Osteocyte (in vitro differentiated cells): ENCODE results near the gene KCTD10. TPM values are rescaled to one million over a fixed set of nuclear protein-coding genes. Genes with fewer than 3 reads are reported as not detected.

ENCODE experiments used
- DNase-seq: peaks from one replicate; pipeline ENCODE4 v3.0.0; 2021; ENCODE audit warnings: mixed read lengths; ENCODE audit not compliant: unreplicated experiment; ENCODE audit errors: extremely low spot score
- H3K27ac Mint-ChIP-seq: one replicate; pipeline ENCODE4 v1.8.0; 2021; ENCODE audit warnings: mild to moderate bottlenecking, mixed read lengths; ENCODE audit not compliant: unreplicated experiment
- H3K27me3 Mint-ChIP-seq: one replicate; pipeline ENCODE4 v1.8.0; 2021; ENCODE audit warnings: mixed read lengths; ENCODE audit not compliant: unreplicated experiment
- H3K36me3 Mint-ChIP-seq: one replicate; pipeline ENCODE4 v1.8.0; 2021; ENCODE audit warnings: mixed read lengths; ENCODE audit not compliant: unreplicated experiment
- H3K4me1 Mint-ChIP-seq: one replicate; pipeline ENCODE4 v1.8.0; 2021; ENCODE audit warnings: mixed read lengths; ENCODE audit not compliant: unreplicated experiment
- H3K4me3 Mint-ChIP-seq: one replicate; pipeline ENCODE4 v1.8.0; 2021; ENCODE audit warnings: mild to moderate bottlenecking, moderate library complexity, mixed read lengths; ENCODE audit not compliant: unreplicated experiment
- H3K9me3 Mint-ChIP-seq: one replicate; pipeline ENCODE4 v1.8.0; 2021; ENCODE audit warnings: mixed read lengths; ENCODE audit not compliant: unreplicated experiment
- CTCF ChIP-seq: fragments of 200-600 bp; sonication (generic); IDR thresholded peaks from 2 replicates; pipeline ENCODE4 v1.5.0; 2021; ENCODE audit warnings: antibody characterized with exemption, mild to moderate bottlenecking, moderate library complexity
- total RNA-seq: library from RNA; stranded (reverse); gene quantifications from 2 replicates; pipeline ENCODE4 v1.2.1, GENCODE V29; 2021

The KCTD10 gene
- total RNA-seq, 1 donor from 2014 or later: 43.1 TPM

GRCh38 chr12:109487181-109488050 lies 10.3 kb upstream of the KCTD10 start:
- Mint-ChIP-seq H3K27ac (no peak overlapping the region), H3K36me3 (peaks cover 29% of the 10 kb centered on the region), H3K27me3 (no peaks in the 10 kb centered on the region), H3K4me3 (no peak overlapping the region), H3K4me1 (no peaks in the 10 kb centered on the region), H3K9me3 (no peaks in the 10 kb centered on the region)
- no peak for DNase-seq
- TF ChIP-seq CTCF: no peak

GRCh38 chr12:109485201-109485600 lies 8.1 kb upstream of the KCTD10 start:
- no peak for DNase-seq
- no peaks in the 10 kb centered on the region for H3K4me1 Mint-ChIP-seq
- H3K9me3 Mint-ChIP-seq: no peaks in the 10 kb centered on the region
- H3K27ac Mint-ChIP-seq: no peak overlapping the region
- no peak overlapping the region for H3K4me3 Mint-ChIP-seq
- no peak for TF ChIP-seq CTCF
- no peaks in the 10 kb centered on the region for H3K27me3 Mint-ChIP-seq
- peaks cover 26% of the 10 kb centered on the region for H3K36me3 Mint-ChIP-seq

- no peak for TF ChIP-seq CTCF
- H3K27me3 Mint-ChIP-seq: no peaks in the 10 kb centered on the region
- H3K4me1 Mint-ChIP-seq: peaks cover 12% of the 10 kb centered on the region
- H3K4me3 Mint-ChIP-seq: no peak overlapping the region
- no peak for DNase-seq
- no peaks in the 10 kb centered on the region for H3K9me3 Mint-ChIP-seq
- H3K36me3 Mint-ChIP-seq: peaks cover 17% of the 10 kb centered on the region
- H3K27ac Mint-ChIP-seq: no peak overlapping the region
Measured at GRCh38 chr12:109483346-109483745, 6.2 kb upstream of the KCTD10 start.

GRCh38 chr12:109482894-109483293 lies 5.8 kb upstream of the KCTD10 start:
- no peak for TF ChIP-seq CTCF
- H3K4me1 Mint-ChIP-seq: peaks cover 13% of the 10 kb centered on the region
- no peak for DNase-seq
- no peak overlapping the region for H3K27ac Mint-ChIP-seq
- H3K4me3 Mint-ChIP-seq: no peak overlapping the region
- no peaks in the 10 kb centered on the region for H3K9me3 Mint-ChIP-seq
- H3K36me3 Mint-ChIP-seq: peaks cover 17% of the 10 kb centered on the region
- H3K27me3 Mint-ChIP-seq: no peaks in the 10 kb centered on the region

GRCh38 chr12:109482491-109482890 lies 5.4 kb upstream of the KCTD10 start:
- H3K27me3 Mint-ChIP-seq: no peaks in the 10 kb centered on the region
- peaks cover 13% of the 10 kb centered on the region for H3K4me1 Mint-ChIP-seq
- no peak overlapping the region for H3K4me3 Mint-ChIP-seq
- DNase-seq: no peak
- no peak overlapping the region for H3K27ac Mint-ChIP-seq
- no peaks in the 10 kb centered on the region for H3K9me3 Mint-ChIP-seq
- H3K36me3 Mint-ChIP-seq: peaks cover 17% of the 10 kb centered on the region
- TF ChIP-seq CTCF: no peak
